Activated B cell treated with CpG ODN at 0.5 μM for 24 hours (primary cell): ENCODE results near the gene DSCAM. TPM values are rescaled to one million over a fixed set of nuclear protein-coding genes. Genes with fewer than 3 reads are reported as not detected.

Experiments
- ATAC-seq: fragments of 200-7000 bp; cut with Tn5 transposase; one replicate; pipeline ENCODE4 v1.10.0; 2021; ENCODE audit warnings: low read depth, mild to moderate bottlenecking, moderate library complexity
- CTCF ChIA-PET: fragments of 350-600 bp; sonication (Branson Sonifier 250); formaldehyde crosslinking; loops from one replicate; lab custom pipeline; 2021; ENCODE audit warnings: antibody characterized with exemption; lab: Charles Lee
- POLR2A ChIA-PET: fragments of 350-600 bp; sonication (Branson Sonifier 250); formaldehyde crosslinking; loops from one replicate; lab custom pipeline; 2021; ENCODE audit warnings: antibody characterized with exemption; lab: Charles Lee
- DNase-seq: peaks from one replicate; pipeline ENCODE4 v3.0.0; 2022
- H3K27ac Mint-ChIP-seq: one replicate; pipeline ENCODE4 v1.8.0; 2020; ENCODE audit warnings: mixed read lengths
- H3K27me3 Mint-ChIP-seq: one replicate; pipeline ENCODE4 v1.8.0; 2021; ENCODE audit warnings: mixed read lengths
- H3K36me3 Mint-ChIP-seq: one replicate; pipeline ENCODE4 v1.8.0; 2021; ENCODE audit warnings: low read depth, mixed read lengths
- H3K4me1 Mint-ChIP-seq: one replicate; pipeline ENCODE4 v1.8.0; 2021; ENCODE audit warnings: mixed read lengths
- H3K4me3 Mint-ChIP-seq: one replicate; pipeline ENCODE4 v1.8.0; 2020; ENCODE audit warnings: mild to moderate bottlenecking, mixed read lengths
- H3K9me3 Mint-ChIP-seq: one replicate; pipeline ENCODE4 v1.8.0; 2020; ENCODE audit warnings: mixed read lengths
- intact Hi-C: fragments of 100-400 bp; cut with micrococcal nuclease; formaldehyde crosslinking; loops from one replicate; pipeline ENCODE4 v1.15.1; 2024
- total RNA-seq: library from RNA; stranded (reverse); gene quantifications from 2 replicates; pipeline ENCODE4 v1.2.3, GENCODE V29; 2022
- TF ChIP-seq, protein P1 (sequence below): fragments of 200-600 bp; IDR thresholded peaks from one replicate; pipeline ENCODE4 v1.8.0; 2022; ENCODE audit warnings: antibody characterized with exemption, mild to moderate bottlenecking

DSCAM gene
- total RNA-seq, 1 donor from 2014 or later = not detected

DNA sequence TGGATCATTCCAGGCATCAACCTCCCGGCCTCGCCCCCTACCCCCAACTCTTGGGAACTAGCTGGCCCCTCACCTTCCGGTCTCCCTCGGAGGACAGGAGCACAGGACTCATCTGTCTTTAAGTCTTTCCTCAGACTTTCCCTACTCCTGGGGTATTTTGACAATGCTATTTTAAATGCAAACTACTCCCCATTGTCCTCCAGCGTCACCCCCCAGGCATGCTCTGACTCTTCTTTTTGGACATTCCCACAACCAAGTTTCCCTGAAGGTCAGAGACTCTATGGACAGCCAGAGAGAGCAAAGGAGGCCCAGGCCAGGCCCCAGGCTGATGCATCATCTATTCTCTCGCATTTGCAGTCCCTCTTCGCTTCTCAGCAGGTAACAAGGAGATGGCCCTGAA, 555.4 kb downstream of the DSCAM start:
- ATAC-seq (no peak), DNase-seq (no peak)
- Mint-ChIP-seq H3K4me3 (no peak overlapping the region), H3K9me3 (no peaks in the 10 kb centered on the region), H3K36me3 (no peaks in the 10 kb centered on the region), H3K27me3 (no peaks in the 10 kb centered on the region), H3K4me1 (no peaks in the 10 kb centered on the region), H3K27ac (no peak overlapping the region)
- ChIA-PET POLR2A (no interaction called here), CTCF (no interaction called here)
- intact Hi-C loops = no loop called here
- TF ChIP-seq, protein P1, sequence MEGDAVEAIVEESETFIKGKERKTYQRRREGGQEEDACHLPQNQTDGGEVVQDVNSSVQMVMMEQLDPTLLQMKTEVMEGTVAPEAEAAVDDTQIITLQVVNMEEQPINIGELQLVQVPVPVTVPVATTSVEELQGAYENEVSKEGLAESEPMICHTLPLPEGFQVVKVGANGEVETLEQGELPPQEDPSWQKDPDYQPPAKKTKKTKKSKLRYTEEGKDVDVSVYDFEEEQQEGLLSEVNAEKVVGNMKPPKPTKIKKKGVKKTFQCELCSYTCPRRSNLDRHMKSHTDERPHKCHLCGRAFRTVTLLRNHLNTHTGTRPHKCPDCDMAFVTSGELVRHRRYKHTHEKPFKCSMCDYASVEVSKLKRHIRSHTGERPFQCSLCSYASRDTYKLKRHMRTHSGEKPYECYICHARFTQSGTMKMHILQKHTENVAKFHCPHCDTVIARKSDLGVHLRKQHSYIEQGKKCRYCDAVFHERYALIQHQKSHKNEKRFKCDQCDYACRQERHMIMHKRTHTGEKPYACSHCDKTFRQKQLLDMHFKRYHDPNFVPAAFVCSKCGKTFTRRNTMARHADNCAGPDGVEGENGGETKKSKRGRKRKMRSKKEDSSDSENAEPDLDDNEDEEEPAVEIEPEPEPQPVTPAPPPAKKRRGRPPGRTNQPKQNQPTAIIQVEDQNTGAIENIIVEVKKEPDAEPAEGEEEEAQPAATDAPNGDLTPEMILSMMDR = no peak

DNA sequence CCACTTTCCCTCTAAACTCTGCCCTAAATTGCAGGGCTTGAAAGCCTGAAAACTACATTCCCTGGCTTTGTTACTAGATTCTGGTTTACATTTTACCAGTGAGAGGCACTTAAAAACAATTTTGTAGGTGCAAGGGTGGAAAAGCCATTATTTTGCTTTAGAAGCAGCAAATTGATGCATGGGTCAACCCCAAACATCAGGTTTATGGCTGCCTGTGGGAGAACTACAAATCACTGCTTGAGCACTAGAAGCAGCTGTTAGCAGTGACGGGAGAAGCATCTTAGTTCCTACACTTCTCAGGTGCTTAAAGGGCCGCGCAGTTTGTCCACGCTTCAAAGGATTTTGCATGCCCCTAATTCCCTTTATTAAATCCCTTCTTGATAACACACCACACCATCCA, 562.5 kb downstream of the DSCAM start:
- H3K36me3 Mint-ChIP-seq = no peaks in the 10 kb centered on the region
- H3K27ac Mint-ChIP-seq = no peak overlapping the region
- H3K27me3 Mint-ChIP-seq = no peaks in the 10 kb centered on the region
- DNase-seq = no peak
- no peaks in the 10 kb centered on the region for H3K4me1 Mint-ChIP-seq
- H3K9me3 Mint-ChIP-seq = no peaks in the 10 kb centered on the region
- POLR2A ChIA-PET = no interaction called here
- CTCF ChIA-PET = no interaction called here
- no peak for ATAC-seq
- intact Hi-C loops = no loop called here
- no peak overlapping the region for H3K4me3 Mint-ChIP-seq
- TF ChIP-seq, protein P1 = no peak

DNA sequence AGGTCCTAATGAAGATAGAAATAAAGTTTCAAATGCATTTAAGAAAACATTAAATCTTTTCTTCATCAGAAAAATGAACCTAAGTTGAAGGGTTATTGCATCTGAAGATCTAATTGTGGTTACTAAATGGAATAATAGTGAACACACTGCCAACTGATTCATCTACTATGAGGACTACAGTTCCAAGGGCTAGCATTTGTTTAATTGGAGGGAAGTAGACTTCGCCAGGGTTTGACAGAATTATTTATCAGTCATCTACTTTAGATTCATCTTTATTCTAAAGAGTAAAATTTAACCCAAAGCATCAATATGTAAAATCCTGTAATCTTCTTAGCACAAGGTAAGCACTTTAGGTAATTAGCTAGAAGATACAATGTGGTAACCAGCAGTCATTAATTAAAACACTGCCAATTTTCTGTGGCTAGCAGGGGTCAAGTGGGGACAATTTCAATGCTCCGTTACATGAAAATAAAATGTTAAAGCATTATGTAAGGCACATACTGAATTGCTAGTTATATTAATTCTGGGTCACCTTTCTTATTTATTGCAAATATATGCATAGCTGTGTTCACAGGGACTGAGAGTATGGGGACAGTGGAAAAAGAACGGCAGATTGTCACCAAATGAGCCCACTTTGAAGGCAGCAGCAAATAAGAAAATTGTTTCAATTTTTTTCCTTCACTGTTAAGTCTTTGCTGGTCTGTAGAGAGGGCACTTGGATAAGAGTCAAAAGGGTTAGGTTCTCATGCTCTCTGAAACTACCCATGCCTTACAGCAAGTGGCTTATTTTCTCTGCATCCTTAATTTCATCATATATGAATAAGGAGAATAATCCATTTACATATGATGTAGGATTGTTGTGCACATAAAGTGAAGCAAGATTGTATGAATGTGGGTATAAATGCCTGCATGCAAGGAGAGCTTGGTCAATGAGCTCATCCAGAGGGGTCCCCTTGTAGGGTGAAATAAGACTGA, 563.8 kb downstream of the DSCAM start:
- ChIA-PET POLR2A (no interaction called here), CTCF (no interaction called here)
- no peak for DNase-seq
- intact Hi-C loops = no loop called here
- ATAC-seq = no peak
- Mint-ChIP-seq H3K4me3 (no peak overlapping the region), H3K9me3 (no peaks in the 10 kb centered on the region), H3K27me3 (no peaks in the 10 kb centered on the region), H3K36me3 (no peaks in the 10 kb centered on the region), H3K27ac (no peak overlapping the region), H3K4me1 (no peaks in the 10 kb centered on the region)
- TF ChIP-seq, protein P1 = no peak

DNA sequence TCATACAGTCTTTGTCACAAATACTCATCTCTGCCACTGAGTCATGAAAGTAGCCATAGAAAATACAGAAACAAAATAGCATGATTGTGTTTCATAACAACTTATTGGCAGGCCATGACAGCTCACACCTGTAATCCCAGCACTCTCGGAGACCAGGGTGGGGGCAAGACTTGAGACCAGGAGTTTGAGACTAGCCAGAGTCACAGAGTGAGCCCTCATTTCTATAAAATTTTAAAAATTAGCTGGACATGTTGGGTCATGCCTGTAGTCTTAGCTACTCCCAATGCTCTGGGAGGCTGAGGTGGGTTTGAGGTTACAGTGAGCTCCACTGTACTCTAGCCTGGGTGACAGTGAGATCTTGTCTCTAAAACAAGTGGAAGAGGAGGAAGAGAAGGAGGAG, 568.6 kb downstream of the DSCAM start:
- intact Hi-C loops = no loop called here
- no peaks in the 10 kb centered on the region for H3K4me1 Mint-ChIP-seq
- no peaks in the 10 kb centered on the region for H3K36me3 Mint-ChIP-seq
- POLR2A ChIA-PET = no interaction called here
- no peaks in the 10 kb centered on the region for H3K27me3 Mint-ChIP-seq
- DNase-seq (no peak), ATAC-seq (no peak)
- H3K9me3 Mint-ChIP-seq = peaks cover 5% of the 10 kb centered on the region
- CTCF ChIA-PET = no interaction called here
- H3K27ac Mint-ChIP-seq = no peak overlapping the region
- TF ChIP-seq, protein P1 = no peak
- H3K4me3 Mint-ChIP-seq = no peak overlapping the region

DNA sequence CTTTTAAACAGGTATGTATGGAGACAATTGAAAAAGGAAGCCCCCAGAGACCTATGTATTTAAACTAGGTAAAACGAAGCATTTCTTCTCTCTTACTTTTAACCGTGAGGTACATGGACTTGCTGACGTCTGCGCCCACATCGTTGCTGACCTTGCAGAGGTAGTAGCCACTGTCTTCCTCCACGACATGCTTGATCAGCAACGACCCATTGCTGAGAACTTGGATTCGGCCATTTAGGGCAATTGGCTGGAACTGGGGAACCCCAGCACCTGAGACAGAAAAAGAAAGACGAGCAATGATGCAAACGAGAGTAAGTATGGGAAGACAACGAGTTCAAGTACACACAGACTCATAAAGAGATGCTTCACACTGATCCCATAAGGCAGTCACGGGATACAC, 571.0 kb downstream of the DSCAM start:
- no peak for ATAC-seq
- Mint-ChIP-seq H3K4me1 (no peaks in the 10 kb centered on the region), H3K36me3 (no peaks in the 10 kb centered on the region), H3K27me3 (no peaks in the 10 kb centered on the region), H3K27ac (no peak overlapping the region), H3K9me3 (peaks cover 5% of the 10 kb centered on the region), H3K4me3 (no peak overlapping the region)
- TF ChIP-seq, protein P1 = no peak
- intact Hi-C loops = no loop called here
- POLR2A ChIA-PET = no interaction called here
- no peak for DNase-seq
- CTCF ChIA-PET = no interaction called here
